ENCODE data around the gene RALGPS2. TPM values are rescaled to one million over a fixed set of nuclear protein-coding genes. Genes with fewer than 3 reads are reported as not detected.

RALGPS2 gene
- total and polyA plus RNA-seq, 2 of the 8 experiments (the other 6 are each of a cell fraction or from before 2014, with no cell fraction given) = 6.7 to 38.0 TPM

DNA sequence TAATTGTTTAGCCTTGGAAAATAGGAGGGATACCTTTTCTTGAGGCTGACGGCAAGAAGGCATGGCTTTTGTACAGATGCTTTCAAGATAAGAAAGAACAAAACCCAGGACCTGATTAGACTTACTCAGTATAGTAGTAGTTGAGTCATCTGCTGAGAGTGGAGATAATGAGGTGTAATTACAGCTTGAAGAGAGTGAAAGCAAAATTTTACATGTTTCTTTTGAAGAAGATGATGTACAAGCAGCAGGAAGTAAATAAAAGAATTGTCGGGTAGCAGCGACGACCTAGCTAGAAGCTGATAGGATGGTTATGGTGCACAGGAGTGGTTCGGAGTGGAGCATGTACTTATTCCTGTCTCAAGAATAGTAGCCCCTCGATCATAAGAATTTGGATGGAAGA, 139.3 kb downstream of the RALGPS2 start:
- no peak overlapping the region for H2BK120ac ChIP-seq (replicated peaks; ENCODE audit: low read depth, low read length)
- H3K27me3 ChIP-seq (replicated peaks in 1 of 4; ENCODE audit: control insufficient read depth in 3 of 4, extremely low read depth in 1 of 4, insufficient read depth in 3 of 4, low read length in 3 of 4) = no peaks in the 10 kb centered on the region
- no peak overlapping the region for H2AFZ ChIP-seq (ENCODE audit: low read length)
- H2BK20ac ChIP-seq (ENCODE audit: low read length) = no peak overlapping the region
- CTCF ChIA-PET (ENCODE audit: partially characterized antibody) = interaction anchor here (1.0 to 1.5 kb wide), 2 partner anchors 138 to 201 kb away, joined by 4 read pairs; no protein-coding TSS in a partner anchor
- no peak overlapping the region for H3K14ac ChIP-seq (ENCODE audit: insufficient read length)
- no peak overlapping the region for H3K9ac ChIP-seq (replicated peaks in 1 of 4; ENCODE audit: extremely low read depth in 1 of 4, low read depth in 3 of 4, low read length in 3 of 4)
- H2BK5ac ChIP-seq (ENCODE audit: low read depth, low read length) = no peak overlapping the region
- H3K79me2 ChIP-seq (ENCODE audit: control insufficient read depth in 1 of 2, insufficient read depth in 2 of 2, low read length in 2 of 2) = no peaks in the 10 kb centered on the region
- DNase-seq (ENCODE audit: low read depth in 1 of 2, low spot score in 2 of 2) (no peak), FAIRE-seq (no peak)
- H3K56ac ChIP-seq (replicated peaks; ENCODE audit: insufficient read length, low read depth, low read length) = no peak overlapping the region
- H4K8ac ChIP-seq (ENCODE audit: extremely low read depth, insufficient read depth, low read length) = no peak overlapping the region
- no peak overlapping the region for H3K27ac ChIP-seq (ENCODE audit: low read depth, low read length)
- no peak overlapping the region for H2AK5ac ChIP-seq (ENCODE audit: low read depth, low read length)
- H3K4me1 ChIP-seq (replicated peaks in 1 of 4; ENCODE audit: control insufficient read depth in 3 of 4, insufficient read depth in 4 of 4, low read length in 3 of 4) = peaks cover 0 to 3% (median 0%) of the 10 kb centered on the region in 4 experiments; a peak in 1 of 7 replicates
- no peak overlapping the region for H3K4me3 ChIP-seq (ENCODE audit: extremely low read depth in 1 of 4, insufficient read depth in 2 of 4, low read depth in 3 of 4, low read length in 4 of 4)
- no peak overlapping the region for H2BK12ac ChIP-seq (ENCODE audit: low read depth, low read length)
- no peaks in the 10 kb centered on the region for H3K23me2 ChIP-seq (ENCODE audit: low read depth, low read length)
- WGBS, 2 experiments (ENCODE audit: extremely low coverage in 1 of 2, insufficient coverage in 1 of 2, insufficient read length in 1 of 2, insufficient replicate concordance in 2 of 2, low coverage in 1 of 2, low lambda C conversion rate in 2 of 2, missing lambda C conversion rate in 1 of 2) = 97% methylated on average over 6 of the region's 6 CpGs; no CpG with 5 or more reads in 1 of the 2 experiments
- H4K20me1 ChIP-seq (replicated peaks in 1 of 2; ENCODE audit: control insufficient read depth in 1 of 2, insufficient read depth in 2 of 2, low read length in 2 of 2) = no peaks in the 10 kb centered on the region
- no peak overlapping the region for H3K23ac ChIP-seq (ENCODE audit: insufficient read length)
- no peak overlapping the region for H4K91ac ChIP-seq (replicated peaks; ENCODE audit: insufficient read length, low read length)
- H3K4me2 ChIP-seq (ENCODE audit: insufficient read depth in 1 of 2, low read depth in 2 of 2, low read length in 2 of 2) = no peak overlapping the region
- no peak overlapping the region for H3K4ac ChIP-seq (replicated peaks; ENCODE audit: insufficient read length, low read depth, low read length)
- H3K36me3 ChIP-seq (ENCODE audit: control insufficient read depth in 2 of 4, insufficient read depth in 4 of 4, low read length in 3 of 4) = no peaks in the 10 kb centered on the region
- H3K9me3 ChIP-seq (ENCODE audit: insufficient read depth in 2 of 2, low read depth in 1 of 2, low read length in 1 of 2) = no peaks in the 10 kb centered on the region
- POLR2A ChIA-PET (ENCODE audit: partially characterized antibody) = no interaction called here
- no peak for TF ChIP-seq BRCA1 (IDR thresholded peaks at IDR 0.05; ENCODE audit: low read depth, low read length)
- H2BK15ac ChIP-seq (ENCODE audit: low read length) = no peak overlapping the region
- H3K79me1 ChIP-seq (ENCODE audit: low read depth, low read length) = no peaks in the 10 kb centered on the region
- no peak overlapping the region for H3K18ac ChIP-seq (ENCODE audit: extremely low read depth, low read length)
- H4K5ac ChIP-seq (ENCODE audit: insufficient read length, low read depth, low read length) = no peak overlapping the region
